ENCODE measurements around the gene STARD9.

- TF ChIP-seq REST (IDR thresholded peaks at IDR 0.05; ENCODE audit: low read depth) (no peak), SP1 (IDR thresholded peaks at IDR 0.05; ENCODE audit: low read depth) (no peak), POLR2AphosphoS5 (IDR thresholded peaks at IDR 0.05; ENCODE audit: low read depth, low read length) (no peak), JUND (IDR thresholded peaks at IDR 0.05) (no peak)
- TF ChIP-seq, protein P1, sequence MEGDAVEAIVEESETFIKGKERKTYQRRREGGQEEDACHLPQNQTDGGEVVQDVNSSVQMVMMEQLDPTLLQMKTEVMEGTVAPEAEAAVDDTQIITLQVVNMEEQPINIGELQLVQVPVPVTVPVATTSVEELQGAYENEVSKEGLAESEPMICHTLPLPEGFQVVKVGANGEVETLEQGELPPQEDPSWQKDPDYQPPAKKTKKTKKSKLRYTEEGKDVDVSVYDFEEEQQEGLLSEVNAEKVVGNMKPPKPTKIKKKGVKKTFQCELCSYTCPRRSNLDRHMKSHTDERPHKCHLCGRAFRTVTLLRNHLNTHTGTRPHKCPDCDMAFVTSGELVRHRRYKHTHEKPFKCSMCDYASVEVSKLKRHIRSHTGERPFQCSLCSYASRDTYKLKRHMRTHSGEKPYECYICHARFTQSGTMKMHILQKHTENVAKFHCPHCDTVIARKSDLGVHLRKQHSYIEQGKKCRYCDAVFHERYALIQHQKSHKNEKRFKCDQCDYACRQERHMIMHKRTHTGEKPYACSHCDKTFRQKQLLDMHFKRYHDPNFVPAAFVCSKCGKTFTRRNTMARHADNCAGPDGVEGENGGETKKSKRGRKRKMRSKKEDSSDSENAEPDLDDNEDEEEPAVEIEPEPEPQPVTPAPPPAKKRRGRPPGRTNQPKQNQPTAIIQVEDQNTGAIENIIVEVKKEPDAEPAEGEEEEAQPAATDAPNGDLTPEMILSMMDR (IDR thresholded peaks at IDR 0.05 in 2 of 3, conservative IDR thresholded peaks at IDR 0.05 in 1 of 3; ENCODE audit: borderline replicate concordance in 1 of 3, insufficient read depth in 1 of 3, low read depth in 2 of 3, low read length in 2 of 3) = no peak
- TF ChIP-seq, protein P2, sequence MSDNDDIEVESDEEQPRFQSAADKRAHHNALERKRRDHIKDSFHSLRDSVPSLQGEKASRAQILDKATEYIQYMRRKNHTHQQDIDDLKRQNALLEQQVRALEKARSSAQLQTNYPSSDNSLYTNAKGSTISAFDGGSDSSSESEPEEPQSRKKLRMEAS (IDR thresholded peaks at IDR 0.05) = no peak
Measured at GRCh38 chr15:42691308-42691707, 115.9 kb downstream of the STARD9 start.
